ENCODE measurements around the gene TEX52. TPM values are rescaled to one million over a fixed set of nuclear protein-coding genes. Genes with fewer than 3 reads are reported as not detected.

The TEX52 gene
- polyA plus RNA-seq, 3 donors: not detected

DNA sequence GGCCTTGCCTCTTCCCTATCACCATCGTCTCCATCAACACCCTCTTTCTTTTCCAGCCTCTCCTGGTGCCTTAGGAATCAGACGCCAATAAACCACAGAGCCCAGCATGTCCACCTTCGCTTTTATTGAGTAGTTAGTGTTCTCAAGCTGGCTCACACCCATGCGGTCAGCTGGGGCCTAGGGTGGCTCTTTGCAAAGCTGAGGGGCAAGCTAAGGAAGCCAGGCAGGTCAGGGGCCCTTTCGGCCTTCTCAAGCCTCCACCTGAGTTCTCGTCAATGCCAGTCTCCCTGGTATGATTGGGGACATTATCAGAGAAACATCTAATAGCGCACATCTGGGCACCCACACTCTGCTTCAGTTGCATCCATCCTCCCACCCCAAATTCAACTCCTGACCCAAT is 737 bp upstream of the TEX52 start:
- Histone ChIP-seq H3K27me3 (ENCODE audit: control insufficient read depth in 2 of 2, insufficient read depth in 2 of 2, low read length in 2 of 2) (no peaks in the 10 kb centered on the region), H3K4me1 (ENCODE audit: control insufficient read depth in 1 of 2, insufficient read depth in 2 of 2, low read length in 2 of 2) (no peaks in the 10 kb centered on the region), H3K27ac (ENCODE audit: low read depth in 1 of 2, low read length in 2 of 2) (no peak overlapping the region), H3K9ac (ENCODE audit: insufficient read depth, low read length, poor library complexity, severe bottlenecking) (no peak overlapping the region), H3K9me3 (replicated peaks in 1 of 2; ENCODE audit: control insufficient read depth in 1 of 2, insufficient read depth in 1 of 2, low read length in 2 of 2) (no peaks in the 10 kb centered on the region), H2AFZ (ENCODE audit: insufficient read depth, low read depth, low read length, poor library complexity, severe bottlenecking) (no peak overlapping the region), H3K4me2 (replicated peaks; ENCODE audit: extremely low read depth, low read length, poor library complexity, severe bottlenecking) (no peak overlapping the region), H3K4me3 (replicated peaks in 1 of 3; ENCODE audit: low read depth in 2 of 3, low read length in 3 of 3) (no peak overlapping the region), H4K20me1 (ENCODE audit: insufficient read depth, low read length) (no peaks in the 10 kb centered on the region), H3K79me2 (ENCODE audit: insufficient read depth, low read length) (no peaks in the 10 kb centered on the region), H3K36me3 (replicated peaks in 1 of 2; ENCODE audit: control insufficient read depth in 1 of 2, insufficient read depth in 2 of 2, low read length in 2 of 2) (peaks cover 25 to 51% of the 10 kb centered on the region in 2 donors)
- H3K4me1 Mint-ChIP-seq: peaks cover 4% of the 10 kb centered on the region
- H3K9me3 Mint-ChIP-seq: peaks cover 0 to 2% (median 0%) of the 10 kb centered on the region in 7 donors
- H3K27ac Mint-ChIP-seq: peak overlapping the region in 1 of 7 donors; percentile 14
- 100% methylated on average over 1 of the region's 7 CpGs for WGBS (ENCODE audit: insufficient coverage)
- H3K4me3 Mint-ChIP-seq: no peak overlapping the region
- TF ChIP-seq, protein P1, sequence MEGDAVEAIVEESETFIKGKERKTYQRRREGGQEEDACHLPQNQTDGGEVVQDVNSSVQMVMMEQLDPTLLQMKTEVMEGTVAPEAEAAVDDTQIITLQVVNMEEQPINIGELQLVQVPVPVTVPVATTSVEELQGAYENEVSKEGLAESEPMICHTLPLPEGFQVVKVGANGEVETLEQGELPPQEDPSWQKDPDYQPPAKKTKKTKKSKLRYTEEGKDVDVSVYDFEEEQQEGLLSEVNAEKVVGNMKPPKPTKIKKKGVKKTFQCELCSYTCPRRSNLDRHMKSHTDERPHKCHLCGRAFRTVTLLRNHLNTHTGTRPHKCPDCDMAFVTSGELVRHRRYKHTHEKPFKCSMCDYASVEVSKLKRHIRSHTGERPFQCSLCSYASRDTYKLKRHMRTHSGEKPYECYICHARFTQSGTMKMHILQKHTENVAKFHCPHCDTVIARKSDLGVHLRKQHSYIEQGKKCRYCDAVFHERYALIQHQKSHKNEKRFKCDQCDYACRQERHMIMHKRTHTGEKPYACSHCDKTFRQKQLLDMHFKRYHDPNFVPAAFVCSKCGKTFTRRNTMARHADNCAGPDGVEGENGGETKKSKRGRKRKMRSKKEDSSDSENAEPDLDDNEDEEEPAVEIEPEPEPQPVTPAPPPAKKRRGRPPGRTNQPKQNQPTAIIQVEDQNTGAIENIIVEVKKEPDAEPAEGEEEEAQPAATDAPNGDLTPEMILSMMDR (IDR thresholded peaks at IDR 0.05): no peak
- DNase-seq: no peak
- peaks cover 42 to 65% of the 10 kb centered on the region in 2 donors for H3K36me3 Mint-ChIP-seq
- intact Hi-C loops (cut with micrococcal nuclease): loop anchor here (10.0 kb wide), 3 partner anchors 87 to 187 kb away; no protein-coding TSS in a partner anchor
- H3K27me3 Mint-ChIP-seq (ENCODE audit: low read depth in 3 of 3): peaks cover 0 to 2% (median 0%) of the 10 kb centered on the region in 3 donors

DNA sequence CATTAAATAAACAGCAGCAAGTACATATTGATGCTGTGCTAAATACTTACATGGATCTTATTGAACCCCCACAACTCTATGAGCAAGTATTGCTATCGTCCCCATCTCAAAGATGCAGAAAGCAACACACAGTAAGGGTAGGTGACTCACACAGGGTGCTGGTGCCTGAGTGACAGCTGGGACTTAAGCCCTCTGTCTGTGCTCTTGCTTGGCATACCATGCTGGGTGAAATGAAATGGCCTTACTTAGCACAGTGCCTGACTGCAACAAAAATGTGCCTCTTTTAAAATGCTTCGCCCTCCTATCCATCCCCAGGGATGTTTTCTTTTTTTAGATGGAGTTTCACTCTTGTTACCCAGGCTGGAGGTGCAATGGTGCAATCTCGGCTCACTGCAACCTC is 788 bp downstream of the TEX52 start:
- WGBS (ENCODE audit: insufficient coverage): 100% methylated on average over 1 of the region's 3 CpGs
- Histone ChIP-seq H3K4me3 (replicated peaks in 1 of 3; ENCODE audit: low read depth in 2 of 3, low read length in 3 of 3) (no peak overlapping the region), H3K9ac (ENCODE audit: insufficient read depth, low read length, poor library complexity, severe bottlenecking) (no peak overlapping the region), H3K9me3 (replicated peaks in 1 of 2; ENCODE audit: control insufficient read depth in 1 of 2, insufficient read depth in 1 of 2, low read length in 2 of 2) (no peaks in the 10 kb centered on the region), H3K27me3 (ENCODE audit: control insufficient read depth in 2 of 2, insufficient read depth in 2 of 2, low read length in 2 of 2) (no peaks in the 10 kb centered on the region), H3K4me1 (ENCODE audit: control insufficient read depth in 1 of 2, insufficient read depth in 2 of 2, low read length in 2 of 2) (no peaks in the 10 kb centered on the region), H3K4me2 (replicated peaks; ENCODE audit: extremely low read depth, low read length, poor library complexity, severe bottlenecking) (no peak overlapping the region), H3K27ac (ENCODE audit: low read depth in 1 of 2, low read length in 2 of 2) (no peak overlapping the region), H4K20me1 (ENCODE audit: insufficient read depth, low read length) (no peaks in the 10 kb centered on the region), H2AFZ (ENCODE audit: insufficient read depth, low read depth, low read length, poor library complexity, severe bottlenecking) (no peak overlapping the region), H3K36me3 (replicated peaks in 1 of 2; ENCODE audit: control insufficient read depth in 1 of 2, insufficient read depth in 2 of 2, low read length in 2 of 2) (peaks cover 20 to 39% of the 10 kb centered on the region in 2 donors), H3K79me2 (ENCODE audit: insufficient read depth, low read length) (no peaks in the 10 kb centered on the region)
- peaks cover 34 to 53% of the 10 kb centered on the region in 2 donors for H3K36me3 Mint-ChIP-seq
- H3K27me3 Mint-ChIP-seq (ENCODE audit: low read depth in 3 of 3): peaks cover 0 to 2% (median 1%) of the 10 kb centered on the region in 3 donors
- peaks cover 4% of the 10 kb centered on the region for H3K4me1 Mint-ChIP-seq
- TF ChIP-seq, protein P1 (IDR thresholded peaks at IDR 0.05): no peak
- peaks cover 0 to 2% (median 0%) of the 10 kb centered on the region in 7 donors for H3K9me3 Mint-ChIP-seq
- H3K4me3 Mint-ChIP-seq: no peak overlapping the region
- no peak overlapping the region for H3K27ac Mint-ChIP-seq
- no peak for DNase-seq
- intact Hi-C loops (cut with micrococcal nuclease): loop anchor here (10.0 kb wide), 3 partner anchors 89 to 189 kb away; no protein-coding TSS in a partner anchor
